GM21447 (cell line): ENCODE data around the gene SCAPER.
"Not testable (repeated sequence)": the region's sequence is repeated elsewhere in the genome, so short reads cannot be mapped to it uniquely, and the experiment has no call there.

ENCODE experiments used
- ATAC-seq: cut with Tn5 transposase; IDR thresholded peaks from one replicate; pipeline ENCODE4 v1.9.1; 2021; ENCODE audit not compliant: unreplicated experiment

The SCAPER gene

GRCh38 chr15:76584868-76585575 is 320.1 kb downstream of the SCAPER start:
- no peak for ATAC-seq

- ATAC-seq = no peak
Measured at GRCh38 chr15:76582550-76582949, 322.6 kb downstream of the SCAPER start.

GRCh38 chr15:76577879-76578512 is 327.1 kb downstream of the SCAPER start:
- no peak for ATAC-seq

GRCh38 chr15:76576523-76577279 is 328.4 kb downstream of the SCAPER start:
- no peak for ATAC-seq

GRCh38 chr15:76575679-76576078 is 329.5 kb downstream of the SCAPER start:
- no peak for ATAC-seq

- peak; percentile 85 for ATAC-seq
Measured at GRCh38 chr15:76575274-76575673, 329.9 kb downstream of the SCAPER start.

GRCh38 chr15:76572983-76573314 is 332.2 kb downstream of the SCAPER start:
- no peak for ATAC-seq

GRCh38 chr15:76566276-76566675 is 338.9 kb downstream of the SCAPER start:
- ATAC-seq = no peak

GRCh38 chr15:76565366-76565765 is 339.8 kb downstream of the SCAPER start:
- ATAC-seq = no peak

- ATAC-seq = no peak
Measured at GRCh38 chr15:76555247-76555646, 349.9 kb downstream of the SCAPER start.

GRCh38 chr15:76553564-76553963 is 351.6 kb downstream of the SCAPER start:
- no peak for ATAC-seq

GRCh38 chr15:76553102-76553501 is 352.0 kb downstream of the SCAPER start:
- no peak for ATAC-seq

GRCh38 chr15:76546805-76547204 is 358.3 kb downstream of the SCAPER start:
- no peak for ATAC-seq

GRCh38 chr15:76533995-76534394 is 371.1 kb downstream of the SCAPER start:
- ATAC-seq = no peak

- ATAC-seq = no peak
Measured at GRCh38 chr15:76533060-76533820, 371.9 kb downstream of the SCAPER start.

GRCh38 chr15:76529911-76530310 is 375.2 kb downstream of the SCAPER start:
- no peak for ATAC-seq

- no peak for ATAC-seq
Measured at GRCh38 chr15:76526111-76526510, 379.0 kb downstream of the SCAPER start.

GRCh38 chr15:76517910-76518309 is 387.2 kb downstream of the SCAPER start:
- no peak for ATAC-seq

- no peak for ATAC-seq
Measured at GRCh38 chr15:76514282-76514681, 390.9 kb downstream of the SCAPER start.

GRCh38 chr15:76512971-76513370 is 392.2 kb downstream of the SCAPER start:
- no peak for ATAC-seq

GRCh38 chr15:76510663-76511062 is 394.5 kb downstream of the SCAPER start:
- not testable (repeated sequence) for ATAC-seq
